ENCODE measurements around the gene MAPK8. TPM values are rescaled to one million over a fixed set of nuclear protein-coding genes. Genes with fewer than 3 reads are reported as not detected.

MAPK8 gene
- polyA plus RNA-seq, 1 of the 3 experiments (the other 2 are of a cell fraction) = 26.4 TPM

DNA sequence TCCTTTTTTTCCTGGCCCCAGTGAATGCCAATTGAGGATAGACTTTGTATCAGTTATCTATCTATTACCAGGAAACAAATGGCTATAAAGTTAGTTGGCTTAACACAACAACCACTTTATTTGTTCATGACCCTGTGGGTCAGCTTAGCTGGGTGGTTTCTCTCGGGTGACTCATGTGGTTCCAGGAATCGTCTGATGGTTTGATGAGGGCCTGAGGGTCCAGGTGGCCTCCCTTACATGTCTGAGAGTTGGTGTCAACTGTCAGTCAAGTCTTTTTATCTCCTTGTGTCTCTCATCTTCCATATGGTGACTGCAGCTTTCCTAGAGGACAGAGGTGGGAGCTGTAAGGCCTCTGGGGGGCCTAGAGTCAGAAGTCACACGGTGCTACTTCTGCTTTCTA is 15.3 kb upstream of the MAPK8 start:
- no peak overlapping the region for H3K4me3 ChIP-seq (ENCODE audit: low read depth in 2 of 2, low read length in 1 of 2)
- CTCF ChIA-PET = interaction anchor here (1.0 to 1.6 kb wide), 3 partner anchors 7 to 39 kb away, joined by 3 to 4 read pairs (median 3); no protein-coding TSS in a partner anchor
- WGBS (ENCODE audit: low lambda C conversion rate) = 58% methylated on average over 3 of the region's 3 CpGs
- H3F3A ChIP-seq (replicated peaks; ENCODE audit: insufficient read depth) = no peaks in the 10 kb centered on the region
- no peaks in the 10 kb centered on the region for H3K9me3 ChIP-seq
- POLR2A ChIA-PET = no interaction called here
- H2AFZ ChIP-seq (ENCODE audit: low read depth) = no peak overlapping the region
- H3K4me2 ChIP-seq = no peak overlapping the region
- H4K20me1 ChIP-seq (ENCODE audit: insufficient read depth) = no peaks in the 10 kb centered on the region
- H3K27me3 ChIP-seq (ENCODE audit: insufficient read depth) = no peaks in the 10 kb centered on the region; the same call in 1 of the 2 replicates
- no peaks in the 10 kb centered on the region for H3K79me2 ChIP-seq (ENCODE audit: insufficient read depth)
- no peak for DNase-seq
- TF ChIP-seq IRF3 (IDR thresholded peaks at IDR 0.05; ENCODE audit: low read depth, low read length) (no peak), FOXJ3 (CRISPR knock-in tag; IDR thresholded peaks at IDR 0.05) (no peak), REST (IDR thresholded peaks at IDR 0.05; ENCODE audit: low read depth, low read length) (no peak), JUND (IDR thresholded peaks at IDR 0.05) (no peak), CHD2 (IDR thresholded peaks at IDR 0.05; ENCODE audit: low read length, partially characterized antibody) (no peak), FOXM1 (IDR thresholded peaks at IDR 0.05; ENCODE audit: low read depth) (no peak), TAF1 (IDR thresholded peaks at IDR 0.05; ENCODE audit: borderline replicate concordance, low read depth, low read length) (no peak), USF2 (IDR thresholded peaks at IDR 0.05; ENCODE audit: borderline replicate concordance, low read depth, low read length) (no peak), ZBTB33 (IDR thresholded peaks at IDR 0.05; ENCODE audit: borderline replicate concordance, low read depth) (no peak)
- TF ChIP-seq, protein P1, sequence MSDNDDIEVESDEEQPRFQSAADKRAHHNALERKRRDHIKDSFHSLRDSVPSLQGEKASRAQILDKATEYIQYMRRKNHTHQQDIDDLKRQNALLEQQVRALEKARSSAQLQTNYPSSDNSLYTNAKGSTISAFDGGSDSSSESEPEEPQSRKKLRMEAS (IDR thresholded peaks at IDR 0.05; ENCODE audit: low read depth) = no peak
- no peaks in the 10 kb centered on the region for H3K36me3 ChIP-seq (replicated peaks in 1 of 2; ENCODE audit: control insufficient read depth in 1 of 2, insufficient read depth in 2 of 2, low read length in 1 of 2)
- peaks cover 0 to 20% of the 10 kb centered on the region in 2 experiments; a peak in 1 of 4 replicates for H3K4me1 ChIP-seq (ENCODE audit: control insufficient read depth in 1 of 2, insufficient read depth in 2 of 2, low read depth in 1 of 2, low read length in 1 of 2)
- no peak overlapping the region for H3K9ac ChIP-seq
- no peaks in the 10 kb centered on the region for H3K9me2 ChIP-seq
- no peak overlapping the region for H3K27ac ChIP-seq (ENCODE audit: low read depth in 2 of 2, low read length in 1 of 2)
